ENCODE measurements around the gene PDLIM7. TPM values are rescaled to one million over a fixed set of nuclear protein-coding genes. Genes with fewer than 3 reads are reported as not detected.

PDLIM7 gene
- polyA plus RNA-seq, 12 donors, result 121 to 338 (median 274) TPM; not detected in 1

GRCh38 chr5:177529247-177530203 is 32.1 kb upstream of the PDLIM7 start:
- no peak for DNase-seq

- no peak for DNase-seq
Measured at GRCh38 chr5:177528631-177529030, 31.2 kb upstream of the PDLIM7 start.

GRCh38 chr5:177527595-177527994 is 30.2 kb upstream of the PDLIM7 start:
- no peak for DNase-seq

GRCh38 chr5:177526791-177527190 is 29.4 kb upstream of the PDLIM7 start:
- DNase-seq, result no peak

- DNase-seq, result no peak
Measured at GRCh38 chr5:177526191-177526590, 28.8 kb upstream of the PDLIM7 start.

GRCh38 chr5:177524941-177525655 is 27.7 kb upstream of the PDLIM7 start:
- no peak for DNase-seq

GRCh38 chr5:177524539-177524900 is 27.1 kb upstream of the PDLIM7 start:
- no peak for DNase-seq

- DNase-seq, result no peak
Measured at GRCh38 chr5:177523711-177524538, 26.5 kb upstream of the PDLIM7 start.

GRCh38 chr5:177520916-177521513 is 23.6 kb upstream of the PDLIM7 start:
- no peak for DNase-seq

GRCh38 chr5:177520271-177520670 is 22.9 kb upstream of the PDLIM7 start:
- DNase-seq, result no peak

GRCh38 chr5:177519463-177520235 is 22.2 kb upstream of the PDLIM7 start:
- DNase-seq, result no peak

- DNase-seq, result peak; percentile 99
Measured at GRCh38 chr5:177516601-177517568, 19.5 kb upstream of the PDLIM7 start, which contains the start of gene DDX41. Gene DDX41 (minus strand): TSS chr5:177516961. CDS start chr5:177516945, 16 bp downstream.

GRCh38 chr5:177515580-177515979 is 18.2 kb upstream of the PDLIM7 start:
- no peak for DNase-seq

GRCh38 chr5:177514541-177514940 is 17.1 kb upstream of the PDLIM7 start:
- no peak for DNase-seq

GRCh38 chr5:177513500-177513899 is 16.1 kb upstream of the PDLIM7 start:
- no peak for DNase-seq

- DNase-seq, result no peak
Measured at GRCh38 chr5:177512736-177513380, 15.5 kb upstream of the PDLIM7 start.

GRCh38 chr5:177511796-177512675 is 14.6 kb upstream of the PDLIM7 start:
- no peak for DNase-seq

GRCh38 chr5:177511181-177511580 is 13.8 kb upstream of the PDLIM7 start:
- DNase-seq, result no peak
